PFSK-1 (cell line): Measurements from ENCODE around the gene CHPF2.

Experiments used
- POLR2AphosphoS5 ChIP-seq: IDR thresholded peaks from 2 replicates; pipeline ENCODE4 v1.6.1; 2012; ENCODE audit warnings: low read depth, mild to moderate bottlenecking, control low read depth, low read length, moderate library complexity
- REST ChIP-seq, 2 experiments: IDR thresholded peaks; 2 replicates each; pipeline versions ENCODE4 v1.6.1 to v1.8.0; 2011 to 2012; ENCODE audit warnings: low read depth in 2 of 2, low read length in 2 of 2, control low read depth in 1 of 2, inconsistent platforms in 1 of 2, mild to moderate bottlenecking in 1 of 2, moderate library complexity in 1 of 2; ENCODE audit not compliant: insufficient read depth in 1 of 2
- SIN3A ChIP-seq: IDR thresholded peaks from 2 replicates; pipeline ENCODE4 v1.6.1; 2012; ENCODE audit warnings: mild to moderate bottlenecking, low read length, moderate library complexity, borderline replicate concordance; ENCODE audit not compliant: insufficient read depth
- TAF1 ChIP-seq: IDR thresholded peaks from 2 replicates; pipeline ENCODE4 v1.6.1; 2012; ENCODE audit warnings: low read length, control low read depth, borderline replicate concordance; ENCODE audit not compliant: insufficient read depth

- no peak for TF ChIP-seq REST (IDR thresholded peaks at IDR 0.05; ENCODE audit: insufficient read depth in 1 of 2, low read depth in 2 of 2, low read length in 2 of 2)
- no peak for TF ChIP-seq POLR2AphosphoS5
- no peak for TF ChIP-seq TAF1
- TF ChIP-seq SIN3A = no peak
Observed at GRCh38 chr7:151215396-151215795, 16.9 kb upstream of the CHPF2 start.
